A549 (cell line): Measurements from ENCODE around the gene TEX22. TPM values are rescaled to one million over a fixed set of nuclear protein-coding genes. Genes with fewer than 3 reads are reported as not detected.

Experiments
- ATAC-seq, 2 experiments: fragments of 200-7000 bp in 1 of 2; fragments of >200 bp in 1 of 2; cut with Nextera tagmentation in 1 of 2; cut with Tn5 transposase in 1 of 2; 3 replicates each; pipeline versions ENCODE4 v1.8.0 to v1.9.1; 2018 to 2020; ENCODE audit warnings: mild to moderate bottlenecking in 1 of 2, moderate library complexity in 1 of 2
- CTCF ChIA-PET: fragments of 300-600 bp; sonication (Branson Sonifier 250); formaldehyde crosslinking; extraction: SDS; loops from one replicate; lab custom pipeline; 2021; ENCODE audit warnings: antibody characterized with exemption, inconsistent platforms; lab: Yijun Ruan, JAX
- POLR2A ChIA-PET: fragments of 350-600 bp; formaldehyde crosslinking; extraction: SDS; loops from one replicate; lab custom pipeline; 2021; ENCODE audit warnings: antibody characterized with exemption, inconsistent platforms; lab: Yijun Ruan, JAX
- DNase-seq, 2 experiments: peaks; one replicate each; pipeline versions ENCODE4 v3.0.0 to v3.0.0-alpha.2; 2011 to 2016; ENCODE audit warnings: low read depth in 1 of 2, low spot score in 1 of 2
- FAIRE-seq: peaks from 2 replicates; lab custom pipeline; 2011; peaks lifted over from hg19 to GRCh38; lab: Jason Lieb, UNC
- H3K27ac ChIP-seq, 2 experiments: fragments of >200 bp; sonication (Bioruptor Twin); formaldehyde crosslinking; 3 replicates each; pipeline ENCODE4 v1.5.1; 2016 to 2017
- H3K4me1 ChIP-seq: fragments of >200 bp; sonication (Bioruptor Twin); formaldehyde crosslinking; 3 replicates; pipeline ENCODE4 v1.6.1; 2016
- H3K4me2 ChIP-seq: fragments of >200 bp; sonication (Bioruptor Twin); formaldehyde crosslinking; 3 replicates; pipeline ENCODE4 v1.6.1; 2016
- H3K4me3 ChIP-seq: fragments of >200 bp; sonication (Bioruptor Twin); formaldehyde crosslinking; 3 replicates; pipeline ENCODE4 v1.5.1; 2016
- H3K9me3 ChIP-seq: fragments of >200 bp; sonication (Bioruptor Twin); formaldehyde crosslinking; 3 replicates; pipeline ENCODE4 v1.6.1; 2016
- CBX2 ChIP-seq: fragments of 200-600 bp; sonication (generic); IDR thresholded peaks from 2 replicates; pipeline ENCODE4 v1.6.1; 2016; ENCODE audit warnings: low read depth, mild to moderate bottlenecking, borderline replicate concordance
- CEBPB ChIP-seq, 2 experiments: fragments of >200 bp in 1 of 2; sonication (Bioruptor Twin) in 1 of 2; formaldehyde crosslinking in 1 of 2; IDR thresholded peaks; 2 replicates each; pipeline ENCODE4 v1.6.1; 2012 to 2016
- CHD2 ChIP-seq: fragments of 150-350 bp; IDR thresholded peaks from 2 replicates; pipeline ENCODE4 v1.6.1; 2014; ENCODE audit warnings: low read length; ENCODE audit not compliant: partially characterized antibody
- EHMT2 ChIP-seq: fragments of 200-600 bp; sonication (generic); IDR thresholded peaks from 2 replicates; pipeline ENCODE4 v1.6.1; 2016; ENCODE audit warnings: antibody characterized with exemption, low read depth, mild to moderate bottlenecking, moderate library complexity
- ESRRA ChIP-seq: fragments of 150-350 bp; IDR thresholded peaks from 2 replicates; pipeline ENCODE4 v1.6.1; 2014; ENCODE audit warnings: mild to moderate bottlenecking, low read length, borderline replicate concordance
- FOSL2 ChIP-seq, 2 experiments: fragments of 450-650 bp in 1 of 2; fragments of >200 bp in 1 of 2; sonication (Bioruptor Twin) in 1 of 2; formaldehyde crosslinking; IDR thresholded peaks; 2 replicates each; pipeline versions ENCODE4 v1.5.0 to v1.6.1; 2016 to 2020; ENCODE audit warnings: mild to moderate bottlenecking in 1 of 2, moderate library complexity in 1 of 2
- FOXS1 ChIP-seq: fragments of 250-450 bp; sonication (Bioruptor Pico); IDR thresholded peaks from 2 replicates; pipeline ENCODE4 v1.5.0; 2020; ENCODE audit warnings: mild to moderate bottlenecking, moderate library complexity
- GATA3 ChIP-seq: IDR thresholded peaks from 2 replicates; pipeline ENCODE4 v1.6.1; 2012; ENCODE audit warnings: borderline replicate concordance
- HEYL ChIP-seq: fragments of 250-450 bp; sonication (Bioruptor Pico); IDR thresholded peaks from 2 replicates; pipeline ENCODE4 v1.8.0; 2021; ENCODE audit warnings: mild to moderate bottlenecking, moderate library complexity
- HOXA7 ChIP-seq: fragments of 250-450 bp; sonication (Bioruptor Pico); IDR thresholded peaks from 2 replicates; pipeline ENCODE4 v1.5.0; 2020; ENCODE audit warnings: mild to moderate bottlenecking, moderate library complexity
- HOXB13 ChIP-seq: fragments of 250-450 bp; sonication (Bioruptor Pico); IDR thresholded peaks from 2 replicates; pipeline ENCODE4 v1.5.0; 2020; ENCODE audit warnings: low read depth, mild to moderate bottlenecking, moderate library complexity
- JUN ChIP-seq, 2 experiments: fragments of >200 bp; sonication (Bioruptor Twin); formaldehyde crosslinking; IDR thresholded peaks; 2 replicates in 1 of 2; 3 replicates in 1 of 2; pipeline ENCODE4 v1.6.1; 2016 to 2017
- JUNB ChIP-seq: fragments of >200 bp; sonication (Bioruptor Twin); formaldehyde crosslinking; IDR thresholded peaks from 2 replicates; pipeline ENCODE4 v1.6.1; 2016
- KDM5A ChIP-seq: fragments of 200-600 bp; sonication (generic); IDR thresholded peaks from 2 replicates; pipeline ENCODE4 v1.6.1; 2016; ENCODE audit warnings: antibody characterized with exemption, mild to moderate bottlenecking
- MAZ ChIP-seq: fragments of 150-350 bp; IDR thresholded peaks from 2 replicates; pipeline ENCODE4 v1.6.1; 2014; ENCODE audit warnings: antibody characterized with exemption, low read depth, low read length, borderline replicate concordance
- POLR2AphosphoS2 ChIP-seq: conservative IDR thresholded peaks from 2 replicates; pipeline ENCODE4 v1.6.1; 2012; ENCODE audit warnings: low read length, improper control_type of control experiment, inconsistent platforms
- RCOR1 ChIP-seq: fragments of 150-350 bp; IDR thresholded peaks from 2 replicates; pipeline ENCODE4 v1.6.1; 2014; ENCODE audit warnings: antibody characterized with exemption, low read length, low read depth
- RFX5 ChIP-seq: fragments of 450-650 bp; IDR thresholded peaks from 2 replicates; pipeline ENCODE4 v1.7.1; 2014; ENCODE audit warnings: antibody characterized with exemption, mild to moderate bottlenecking, moderate library complexity
- RNF2 ChIP-seq: fragments of 200-600 bp; sonication (generic); IDR thresholded peaks from 2 replicates; pipeline ENCODE4 v1.6.1; 2016; ENCODE audit warnings: low read depth, mild to moderate bottlenecking, antibody characterized with exemption, moderate library complexity, borderline replicate concordance
- SMC3 ChIP-seq: fragments of >200 bp; sonication (Bioruptor Twin); formaldehyde crosslinking; IDR thresholded peaks from 3 replicates; pipeline ENCODE4 v1.6.1; 2018; ENCODE audit warnings: inconsistent platforms
- SREBF2 ChIP-seq: fragments of 450-650 bp; IDR thresholded peaks from 2 replicates; pipeline ENCODE4 v1.6.1; 2014; ENCODE audit warnings: mild to moderate bottlenecking, moderate library complexity
- ZC3H11A ChIP-seq: fragments of 450-650 bp; IDR thresholded peaks from 2 replicates; pipeline ENCODE4 v1.6.1; 2014; ENCODE audit warnings: antibody characterized with exemption, mild to moderate bottlenecking
- ZFP36 ChIP-seq: fragments of 450-650 bp; IDR thresholded peaks from 2 replicates; pipeline ENCODE4 v1.6.1; 2014; ENCODE audit warnings: borderline replicate concordance; ENCODE audit not compliant: partially characterized antibody
- WGBS: methylation state at CpG from one replicate; pipeline ENCODE4 v1.1.6; 2017; ENCODE audit errors: missing lambda C conversion rate; 5-methylcytosine and 5-hydroxymethylcytosine counted together
- polyA plus RNA-seq, 4 experiments: library from polyadenylated mRNA; depleted of rRNA in 3 of 4; stranded (reverse); fragments of >200 nt; fragmentation: RNase III in 1 of 4; extraction: RNeasy Plus Mini Kit Qiagen cat#74134 plus additional on column Dnase treatment in 1 of 4; gene quantifications; 2 replicates in 3 of 4; 3 replicates in 1 of 4; pipeline ENCODE4 v1.2.3, GENCODE V29; 2011 to 2017
- TF ChIP-seq, protein P1 (sequence below): fragments of >200 bp; sonication (Bioruptor Twin); formaldehyde crosslinking; IDR thresholded peaks from 3 replicates; pipeline ENCODE4 v1.6.1; 2016
- TF ChIP-seq, protein P2 (sequence below): fragments of 450-650 bp; IDR thresholded peaks from 2 replicates; pipeline ENCODE4 v1.6.1; 2014; ENCODE audit warnings: antibody characterized with exemption
- TF ChIP-seq, protein P3 (sequence below): IDR thresholded peaks from 2 replicates; pipeline ENCODE4 v1.6.1; 2012; ENCODE audit warnings: low read depth, borderline replicate concordance
- TF ChIP-seq, protein P4 (sequence below): IDR thresholded peaks from 2 replicates; pipeline ENCODE4 v1.6.1; 2012
- TF ChIP-seq, protein P5 (sequence below): IDR thresholded peaks from 2 replicates; pipeline ENCODE4 v1.6.1; 2012

Gene TEX22
- polyA plus RNA-seq, 2 of the 4 experiments (the other 2 are of a cell fraction): 0.06 to 0.23 TPM

DNA sequence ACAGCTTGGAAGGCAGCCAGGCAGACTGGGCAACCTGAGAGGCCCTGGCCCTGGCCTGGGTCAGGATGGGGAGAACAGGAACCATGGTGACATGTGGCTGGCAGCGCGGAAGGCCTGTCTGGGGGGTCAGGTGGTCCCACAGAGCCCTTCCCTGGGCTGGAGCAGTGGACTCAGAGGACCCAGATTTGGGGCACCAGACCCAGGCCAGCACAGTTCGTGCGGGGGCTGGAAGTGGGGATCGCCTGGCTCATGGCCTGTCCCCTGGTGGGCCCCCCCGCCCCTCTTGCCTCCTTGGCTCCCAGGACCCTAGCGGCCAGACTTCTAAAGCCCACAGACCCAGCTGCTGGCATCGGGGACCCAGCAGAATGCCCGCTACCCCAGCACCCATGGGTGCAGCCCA lies 42.7 kb downstream of the TEX22 start:
- DNase-seq: no peak
- H3K4me2 ChIP-seq: no peak overlapping the region
- no peak for ATAC-seq
- POLR2A ChIA-PET: no interaction called here
- H3K27ac ChIP-seq: no peak overlapping the region
- WGBS: 100% methylated on average over 2 of the region's 9 CpGs
- TF ChIP-seq RCOR1 (no peak), SMC3 (no peak), MAZ (no peak), HOXB13 (CRISPR knock-in tag) (no peak), JUN (IDR thresholded peaks at IDR 0.05) (no peak), KDM5A (no peak), CBX2 (no peak), RFX5 (no peak), ESRRA (no peak), RNF2 (no peak), JUNB (no peak), ZC3H11A (no peak), CHD2 (no peak), HEYL (CRISPR knock-in tag) (no peak), SREBF2 (no peak)
- TF ChIP-seq, protein P1, sequence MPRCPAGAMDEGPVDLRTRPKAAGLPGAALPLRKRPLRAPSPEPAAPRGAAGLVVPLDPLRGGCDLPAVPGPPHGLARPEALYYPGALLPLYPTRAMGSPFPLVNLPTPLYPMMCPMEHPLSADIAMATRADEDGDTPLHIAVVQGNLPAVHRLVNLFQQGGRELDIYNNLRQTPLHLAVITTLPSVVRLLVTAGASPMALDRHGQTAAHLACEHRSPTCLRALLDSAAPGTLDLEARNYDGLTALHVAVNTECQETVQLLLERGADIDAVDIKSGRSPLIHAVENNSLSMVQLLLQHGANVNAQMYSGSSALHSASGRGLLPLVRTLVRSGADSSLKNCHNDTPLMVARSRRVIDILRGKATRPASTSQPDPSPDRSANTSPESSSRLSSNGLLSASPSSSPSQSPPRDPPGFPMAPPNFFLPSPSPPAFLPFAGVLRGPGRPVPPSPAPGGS: no peak
- TF ChIP-seq, protein P2, sequence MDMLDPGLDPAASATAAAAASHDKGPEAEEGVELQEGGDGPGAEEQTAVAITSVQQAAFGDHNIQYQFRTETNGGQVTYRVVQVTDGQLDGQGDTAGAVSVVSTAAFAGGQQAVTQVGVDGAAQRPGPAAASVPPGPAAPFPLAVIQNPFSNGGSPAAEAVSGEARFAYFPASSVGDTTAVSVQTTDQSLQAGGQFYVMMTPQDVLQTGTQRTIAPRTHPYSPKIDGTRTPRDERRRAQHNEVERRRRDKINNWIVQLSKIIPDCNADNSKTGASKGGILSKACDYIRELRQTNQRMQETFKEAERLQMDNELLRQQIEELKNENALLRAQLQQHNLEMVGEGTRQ: no peak
- TF ChIP-seq, protein P3, sequence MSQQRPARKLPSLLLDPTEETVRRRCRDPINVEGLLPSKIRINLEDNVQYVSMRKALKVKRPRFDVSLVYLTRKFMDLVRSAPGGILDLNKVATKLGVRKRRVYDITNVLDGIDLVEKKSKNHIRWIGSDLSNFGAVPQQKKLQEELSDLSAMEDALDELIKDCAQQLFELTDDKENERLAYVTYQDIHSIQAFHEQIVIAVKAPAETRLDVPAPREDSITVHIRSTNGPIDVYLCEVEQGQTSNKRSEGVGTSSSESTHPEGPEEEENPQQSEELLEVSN: no peak
- CTCF ChIA-PET: interaction anchor here (1.1 to 6.1 kb wide), 8 partner anchors 7 to 70 kb away, joined by 3 to 24 read pairs (median 8); no protein-coding TSS in a partner anchor
- H3K4me1 ChIP-seq: no peaks in the 10 kb centered on the region
- no peak for FAIRE-seq
- no peaks in the 10 kb centered on the region for H3K9me3 ChIP-seq
- H3K4me3 ChIP-seq: no peak overlapping the region

DNA sequence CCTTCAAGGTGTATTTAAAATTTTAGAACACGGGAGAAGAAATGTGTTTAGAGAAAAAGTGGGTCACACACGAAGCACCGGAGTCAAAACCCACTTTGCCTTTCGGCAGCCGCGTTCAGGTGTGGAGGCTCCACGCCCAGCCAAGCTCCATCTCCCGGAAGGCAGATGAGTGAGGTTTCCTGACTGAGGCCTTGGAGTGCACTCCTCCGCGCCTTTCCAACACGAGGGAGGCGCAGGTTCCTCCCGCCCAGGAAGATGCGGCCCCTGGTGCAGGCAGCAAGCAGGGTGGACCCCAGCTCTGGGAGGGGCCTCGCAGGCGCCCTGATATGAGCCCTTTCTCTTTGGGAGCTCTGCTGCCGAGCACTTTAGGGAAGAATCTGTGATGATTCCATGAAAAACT lies 43.8 kb downstream of the TEX22 start:
- H3K4me1 ChIP-seq: no peaks in the 10 kb centered on the region
- 75% methylated on average over 12 of the region's 17 CpGs for WGBS
- H3K9me3 ChIP-seq: no peaks in the 10 kb centered on the region
- DNase-seq (no peak), FAIRE-seq (no peak), ATAC-seq (no peak)
- TF ChIP-seq CBX2 (no peak), KDM5A (no peak), JUNB (no peak), GATA3 (no peak), ZC3H11A (no peak), FOXS1 (CRISPR knock-in tag) (no peak), POLR2AphosphoS2 (no peak), EHMT2 (no peak), HOXB13 (CRISPR knock-in tag) (no peak), FOSL2 (IDR thresholded peaks at IDR 0.05) (no peak), FOSL2 (CRISPR knock-in tag; IDR thresholded peaks at IDR 0.05) (no peak), JUN (IDR thresholded peaks at IDR 0.05) (no peak), CEBPB (IDR thresholded peaks at IDR 0.05) (no peak), ZFP36 (no peak), HOXA7 (CRISPR knock-in tag) (no peak), RFX5 (no peak)
- TF ChIP-seq, protein P4, sequence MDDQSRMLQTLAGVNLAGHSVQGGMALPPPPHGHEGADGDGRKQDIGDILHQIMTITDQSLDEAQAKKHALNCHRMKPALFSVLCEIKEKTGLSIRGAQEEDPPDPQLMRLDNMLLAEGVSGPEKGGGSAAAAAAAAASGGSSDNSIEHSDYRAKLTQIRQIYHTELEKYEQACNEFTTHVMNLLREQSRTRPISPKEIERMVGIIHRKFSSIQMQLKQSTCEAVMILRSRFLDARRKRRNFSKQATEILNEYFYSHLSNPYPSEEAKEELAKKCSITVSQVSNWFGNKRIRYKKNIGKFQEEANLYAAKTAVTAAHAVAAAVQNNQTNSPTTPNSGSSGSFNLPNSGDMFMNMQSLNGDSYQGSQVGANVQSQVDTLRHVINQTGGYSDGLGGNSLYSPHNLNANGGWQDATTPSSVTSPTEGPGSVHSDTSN: no peak
- TF ChIP-seq, protein P5, sequence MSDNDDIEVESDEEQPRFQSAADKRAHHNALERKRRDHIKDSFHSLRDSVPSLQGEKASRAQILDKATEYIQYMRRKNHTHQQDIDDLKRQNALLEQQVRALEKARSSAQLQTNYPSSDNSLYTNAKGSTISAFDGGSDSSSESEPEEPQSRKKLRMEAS: no peak
- TF ChIP-seq, protein P1: no peak
- H3K27ac ChIP-seq: no peak overlapping the region
- no peak overlapping the region for H3K4me2 ChIP-seq
- no peak overlapping the region for H3K4me3 ChIP-seq
- ChIA-PET POLR2A (no interaction called here), CTCF (interaction anchor here (1.1 to 6.1 kb wide), 4 partner anchors 10 to 48 kb away, joined by 8 to 24 read pairs (median 16); no protein-coding TSS in a partner anchor)
